ENCODE measurements around the gene LAMB4.

The LAMB4 gene

GRCh38 chr7:108165723-108166122, 35.6 kb upstream of the LAMB4 start:
- TF ChIP-seq, protein P1, sequence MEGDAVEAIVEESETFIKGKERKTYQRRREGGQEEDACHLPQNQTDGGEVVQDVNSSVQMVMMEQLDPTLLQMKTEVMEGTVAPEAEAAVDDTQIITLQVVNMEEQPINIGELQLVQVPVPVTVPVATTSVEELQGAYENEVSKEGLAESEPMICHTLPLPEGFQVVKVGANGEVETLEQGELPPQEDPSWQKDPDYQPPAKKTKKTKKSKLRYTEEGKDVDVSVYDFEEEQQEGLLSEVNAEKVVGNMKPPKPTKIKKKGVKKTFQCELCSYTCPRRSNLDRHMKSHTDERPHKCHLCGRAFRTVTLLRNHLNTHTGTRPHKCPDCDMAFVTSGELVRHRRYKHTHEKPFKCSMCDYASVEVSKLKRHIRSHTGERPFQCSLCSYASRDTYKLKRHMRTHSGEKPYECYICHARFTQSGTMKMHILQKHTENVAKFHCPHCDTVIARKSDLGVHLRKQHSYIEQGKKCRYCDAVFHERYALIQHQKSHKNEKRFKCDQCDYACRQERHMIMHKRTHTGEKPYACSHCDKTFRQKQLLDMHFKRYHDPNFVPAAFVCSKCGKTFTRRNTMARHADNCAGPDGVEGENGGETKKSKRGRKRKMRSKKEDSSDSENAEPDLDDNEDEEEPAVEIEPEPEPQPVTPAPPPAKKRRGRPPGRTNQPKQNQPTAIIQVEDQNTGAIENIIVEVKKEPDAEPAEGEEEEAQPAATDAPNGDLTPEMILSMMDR (conservative IDR thresholded peaks at IDR 0.05): no peak
- TF ChIP-seq ZFX (IDR thresholded peaks at IDR 0.05): no peak

DNA sequence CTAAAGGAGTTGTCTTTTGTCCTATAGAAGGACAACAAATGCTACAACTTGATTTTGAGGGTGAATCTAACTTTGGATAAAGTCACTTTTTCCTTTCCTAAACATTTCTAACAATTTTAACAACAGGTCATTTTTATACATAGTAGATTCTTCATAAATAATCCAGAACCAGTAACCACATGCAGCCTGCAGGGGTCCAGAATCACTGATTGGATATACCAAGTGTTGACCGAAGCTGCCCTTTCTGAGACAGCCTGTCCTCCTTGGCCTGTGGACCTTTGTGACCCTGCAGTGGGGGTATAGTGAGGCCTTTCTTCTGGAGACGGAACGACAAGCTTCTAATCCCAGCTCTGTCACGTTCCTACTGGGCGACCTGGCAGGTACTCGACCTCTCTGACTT, 34.8 kb upstream of the LAMB4 start:
- no peak overlapping the region for H3K27ac ChIP-seq
- TF ChIP-seq ZFX (IDR thresholded peaks at IDR 0.05): no peak
- TF ChIP-seq, protein P1 (conservative IDR thresholded peaks at IDR 0.05): no peak; the same call in 1 of the 2 replicates

More at GRCh38 chr7:108165723-108166122, 35.6 kb upstream of the LAMB4 start:
- no peak overlapping the region for H3K27ac ChIP-seq

DNA sequence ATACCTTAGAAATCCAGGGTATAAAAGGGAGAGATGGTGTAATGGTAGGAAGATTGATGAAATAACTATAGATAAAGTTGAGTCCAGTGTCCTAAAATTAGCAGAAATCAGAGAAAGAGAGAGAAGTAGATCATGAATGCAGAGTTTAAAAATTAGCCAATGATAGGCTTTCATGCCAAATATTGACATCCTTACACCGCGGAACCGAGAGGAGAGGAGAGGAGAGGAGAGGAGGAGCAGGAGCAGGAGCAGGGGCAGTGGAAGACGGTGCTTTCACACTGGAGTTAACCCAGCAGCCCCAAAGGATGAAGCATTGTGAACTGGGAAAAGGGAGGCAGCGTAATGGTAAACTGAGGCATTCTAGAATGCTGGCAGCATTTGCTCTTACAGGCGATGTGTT, 34.2 kb upstream of the LAMB4 start:
- no peak overlapping the region for H3K27ac ChIP-seq
- TF ChIP-seq, protein P1 (conservative IDR thresholded peaks at IDR 0.05): no peak
- no peak for TF ChIP-seq ZFX (IDR thresholded peaks at IDR 0.05)

DNA sequence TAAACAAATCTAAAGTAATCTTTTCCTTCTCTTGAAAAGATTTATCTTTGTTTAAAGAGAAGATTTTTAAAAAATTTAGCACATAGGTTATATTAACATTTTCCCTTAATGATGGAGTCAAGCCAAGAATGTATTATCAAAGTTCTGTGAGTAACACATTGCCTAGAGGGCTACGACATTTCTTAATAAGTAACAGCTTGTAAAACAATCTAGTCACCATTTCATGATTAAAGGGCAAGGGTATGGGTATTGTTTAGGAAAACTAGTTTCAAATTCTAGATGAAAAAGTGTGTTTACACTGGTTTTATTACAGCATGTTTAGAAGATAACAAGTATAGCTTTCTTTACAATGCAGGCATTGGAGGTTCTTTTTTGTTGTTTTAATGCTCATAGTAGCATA, 28.6 kb upstream of the LAMB4 start:
- no peak overlapping the region for H3K27ac ChIP-seq
- TF ChIP-seq, protein P1 (conservative IDR thresholded peaks at IDR 0.05): no peak
- TF ChIP-seq ZFX (IDR thresholded peaks at IDR 0.05): no peak

DNA sequence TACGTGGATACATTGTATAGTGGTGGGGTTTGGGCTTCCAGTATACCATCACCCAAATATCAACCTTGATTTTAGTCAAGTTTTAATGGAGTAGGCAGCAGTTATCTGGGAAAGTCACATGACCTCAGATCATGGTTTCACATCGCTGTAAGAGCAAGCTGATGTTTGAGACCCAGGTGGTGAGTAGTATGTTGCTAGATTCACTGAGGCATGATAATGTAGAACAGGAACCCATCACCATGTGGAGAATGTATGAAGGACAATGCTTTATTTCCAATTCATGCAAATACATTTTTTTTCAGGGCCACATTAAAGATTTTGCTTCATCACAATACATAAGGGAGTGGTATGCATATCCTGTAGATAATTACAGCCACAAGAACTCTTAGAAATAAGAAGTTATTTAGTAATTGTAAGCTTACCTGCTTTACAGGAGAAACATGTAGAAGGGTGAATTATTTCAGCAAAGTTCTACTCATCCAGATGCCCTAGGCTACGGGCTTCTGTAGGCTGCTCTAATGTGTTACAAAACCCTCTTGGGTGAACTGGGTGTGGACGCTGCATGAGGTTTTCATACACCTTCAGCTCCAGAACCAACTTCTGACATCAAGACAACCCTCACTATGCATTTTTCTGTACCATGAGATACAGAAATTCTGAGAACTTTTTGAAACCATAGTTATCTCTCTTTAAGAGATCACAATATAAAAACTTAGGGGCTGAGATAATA, 27.6 kb upstream of the LAMB4 start:
- TF ChIP-seq, protein P1 (conservative IDR thresholded peaks at IDR 0.05): no peak
- no peak for TF ChIP-seq ZFX (IDR thresholded peaks at IDR 0.05)
- H3K27ac ChIP-seq: no peak overlapping the region

GRCh38 chr7:108156897-108157605, 26.9 kb upstream of the LAMB4 start:
- no peak for TF ChIP-seq ZFX (IDR thresholded peaks at IDR 0.05)
- TF ChIP-seq, protein P1 (conservative IDR thresholded peaks at IDR 0.05): no peak
- no peak overlapping the region for H3K27ac ChIP-seq

GRCh38 chr7:108152198-108152597, 22.0 kb upstream of the LAMB4 start:
- no peak for TF ChIP-seq ZFX (IDR thresholded peaks at IDR 0.05)
- TF ChIP-seq, protein P1 (conservative IDR thresholded peaks at IDR 0.05): no peak
- no peak overlapping the region for H3K27ac ChIP-seq

Data from C4-2B (cell line).